ENCODE measurements around the gene SCN2A. TPM values are rescaled to one million over a fixed set of nuclear protein-coding genes. Genes with fewer than 3 reads are reported as not detected.
A peak's percentile ranks its signal among the peaks of the same experiment; 100 is the strongest.

Gene SCN2A
- total RNA-seq, 1 donor from 2014 or later: 1.5 TPM

- Mint-ChIP-seq H3K9me3 (ENCODE audit: unreplicated experiment) (no peaks in the 10 kb centered on the region), H3K36me3 (ENCODE audit: low read depth, unreplicated experiment) (no peaks in the 10 kb centered on the region), H3K27me3 (ENCODE audit: unreplicated experiment) (no peaks in the 10 kb centered on the region), H3K27ac (ENCODE audit: unreplicated experiment) (no peak overlapping the region), H3K4me3 (ENCODE audit: unreplicated experiment) (no peak overlapping the region), H3K4me1 (ENCODE audit: unreplicated experiment) (peaks cover 4% of the 10 kb centered on the region)
- no peak for DNase-seq (ENCODE audit: low spot score)
- no peak for TF ChIP-seq CTCF (IDR thresholded peaks at IDR 0.05; ENCODE audit: unreplicated experiment)
Observed at GRCh38 chr2:165237056-165237455, 2.2 kb upstream of the SCN2A start.

GRCh38 chr2:165238295-165238694 is 919 bp upstream of the SCN2A start:
- no peak for TF ChIP-seq CTCF (IDR thresholded peaks at IDR 0.05; ENCODE audit: unreplicated experiment)
- Mint-ChIP-seq H3K36me3 (ENCODE audit: low read depth, unreplicated experiment) (no peaks in the 10 kb centered on the region), H3K4me3 (ENCODE audit: unreplicated experiment) (no peak overlapping the region), H3K9me3 (ENCODE audit: unreplicated experiment) (no peaks in the 10 kb centered on the region), H3K27me3 (ENCODE audit: unreplicated experiment) (no peaks in the 10 kb centered on the region), H3K27ac (ENCODE audit: unreplicated experiment) (no peak overlapping the region), H3K4me1 (ENCODE audit: unreplicated experiment) (peaks cover 12% of the 10 kb centered on the region)
- peak; percentile 21 for DNase-seq (ENCODE audit: low spot score)

GRCh38 chr2:165239856-165240515 is 772 bp downstream of the SCN2A start:
- Mint-ChIP-seq H3K9me3 (ENCODE audit: unreplicated experiment) (no peaks in the 10 kb centered on the region), H3K4me3 (ENCODE audit: unreplicated experiment) (no peak overlapping the region), H3K4me1 (ENCODE audit: unreplicated experiment) (peaks cover 12% of the 10 kb centered on the region), H3K27me3 (ENCODE audit: unreplicated experiment) (no peaks in the 10 kb centered on the region), H3K27ac (ENCODE audit: unreplicated experiment) (no peak overlapping the region), H3K36me3 (ENCODE audit: low read depth, unreplicated experiment) (no peaks in the 10 kb centered on the region)
- no peak for DNase-seq (ENCODE audit: low spot score)
- TF ChIP-seq CTCF (IDR thresholded peaks at IDR 0.05; ENCODE audit: unreplicated experiment): no peak

GRCh38 chr2:165240916-165241315 is 1.7 kb downstream of the SCN2A start:
- H3K4me3 Mint-ChIP-seq (ENCODE audit: unreplicated experiment): no peak overlapping the region
- H3K27ac Mint-ChIP-seq (ENCODE audit: unreplicated experiment): no peak overlapping the region
- no peaks in the 10 kb centered on the region for H3K27me3 Mint-ChIP-seq (ENCODE audit: unreplicated experiment)
- peaks cover 12% of the 10 kb centered on the region for H3K4me1 Mint-ChIP-seq (ENCODE audit: unreplicated experiment)
- H3K36me3 Mint-ChIP-seq (ENCODE audit: low read depth, unreplicated experiment): no peaks in the 10 kb centered on the region
- no peak for DNase-seq (ENCODE audit: low spot score)
- H3K9me3 Mint-ChIP-seq (ENCODE audit: unreplicated experiment): no peaks in the 10 kb centered on the region
- TF ChIP-seq CTCF (IDR thresholded peaks at IDR 0.05; ENCODE audit: unreplicated experiment): no peak

GRCh38 chr2:165245081-165245793 is 6.0 kb downstream of the SCN2A start:
- H3K9me3 Mint-ChIP-seq (ENCODE audit: unreplicated experiment): no peaks in the 10 kb centered on the region
- DNase-seq (ENCODE audit: low spot score): no peak

More at GRCh38 chr2:165245081-165245793, 6.0 kb downstream of the SCN2A start:
- Mint-ChIP-seq H3K4me3 (ENCODE audit: unreplicated experiment) (no peak overlapping the region), H3K27ac (ENCODE audit: unreplicated experiment) (no peak overlapping the region), H3K36me3 (ENCODE audit: low read depth, unreplicated experiment) (no peaks in the 10 kb centered on the region), H3K4me1 (ENCODE audit: unreplicated experiment) (peaks cover 15% of the 10 kb centered on the region), H3K27me3 (ENCODE audit: unreplicated experiment) (no peaks in the 10 kb centered on the region)
- no peak for TF ChIP-seq CTCF (IDR thresholded peaks at IDR 0.05; ENCODE audit: unreplicated experiment)

Data from endothelial cell (in vitro differentiated cells).